ENCODE results near the gene FNDC11. TPM values are rescaled to one million over a fixed set of nuclear protein-coding genes. Genes with fewer than 3 reads are reported as not detected.
"Not testable (repeated sequence)": the region's sequence is repeated elsewhere in the genome, so short reads cannot be mapped to it uniquely, and the experiment has no call there.

Gene FNDC11
- polyA plus RNA-seq, 6 donors from 2014 or later = 0.08 to 5.2 (median 1.8) TPM

- Mint-ChIP-seq H3K4me1 (peaks cover 6 to 12% (median 7%) of the 10 kb centered on the region in 3 donors), H3K9me3 (no peaks in the 10 kb centered on the region), H3K36me3 (peaks cover 5 to 7% of the 10 kb centered on the region in 2 donors), H3K27me3 (no peaks in the 10 kb centered on the region), H3K27ac (no peak overlapping the region), H3K4me3 (no peak overlapping the region)
- no peak for ATAC-seq (ENCODE audit: low read depth in 2 of 2)
- no peak for DNase-seq
These were observed 38.7 kb downstream of the FNDC11 start for GRCh38 chr20:63592661-63593060.

GRCh38 chr20:63594043-63594561 lies 40.1 kb downstream of the FNDC11 start:
- Mint-ChIP-seq H3K36me3 (peaks cover 5 to 7% of the 10 kb centered on the region in 2 donors), H3K4me1 (peaks cover 0 to 4% (median 0%) of the 10 kb centered on the region in 3 donors), H3K27me3 (no peaks in the 10 kb centered on the region), H3K27ac (peak overlapping the region in 1 of 6 donors; percentile 73), H3K4me3 (no peak overlapping the region), H3K9me3 (no peaks in the 10 kb centered on the region)
- DNase-seq (no peak), ATAC-seq (ENCODE audit: low read depth in 2 of 2) (no peak)

GRCh38 chr20:63595416-63596127 lies 41.6 kb downstream of the FNDC11 start:
- no peaks in the 10 kb centered on the region for H3K27me3 Mint-ChIP-seq
- no peaks in the 10 kb centered on the region for H3K9me3 Mint-ChIP-seq
- DNase-seq (no peak), ATAC-seq (ENCODE audit: low read depth in 2 of 2) (no peak)
- H3K27ac Mint-ChIP-seq = no peak overlapping the region
- H3K4me3 Mint-ChIP-seq = no peak overlapping the region
- peaks cover 3 to 6% (median 5%) of the 10 kb centered on the region in 3 donors for H3K4me1 Mint-ChIP-seq
- H3K36me3 Mint-ChIP-seq = peaks cover 10 to 14% of the 10 kb centered on the region in 2 donors

DNA sequence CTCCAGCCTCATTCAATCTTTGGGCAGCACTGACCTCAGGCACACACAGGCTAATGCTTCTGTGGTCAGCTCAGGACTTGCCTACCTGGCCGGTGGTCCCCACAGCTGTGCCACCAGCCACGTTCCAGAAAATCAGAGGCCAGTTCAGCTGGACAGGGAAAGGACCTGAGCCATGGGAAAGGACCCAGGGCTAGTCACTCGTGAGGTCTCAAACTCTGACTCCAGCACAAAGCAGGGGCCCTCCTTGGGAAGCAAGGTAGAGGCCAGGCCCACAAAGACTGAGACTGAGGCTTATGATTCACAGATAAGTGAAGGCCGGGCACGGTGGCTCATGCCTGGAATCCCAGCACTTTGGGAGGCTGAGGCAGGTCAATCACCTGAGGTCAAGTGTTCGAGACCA lies 42.5 kb downstream of the FNDC11 start:
- ATAC-seq (ENCODE audit: low read depth in 2 of 2) = no peak
- H3K36me3 Mint-ChIP-seq = peaks cover 5 to 14% of the 10 kb centered on the region in 2 donors
- no peak for DNase-seq
- H3K4me1 Mint-ChIP-seq = peaks cover 3 to 6% (median 5%) of the 10 kb centered on the region in 3 donors
- no peaks in the 10 kb centered on the region for H3K27me3 Mint-ChIP-seq
- H3K4me3 Mint-ChIP-seq = no peak overlapping the region
- H3K9me3 Mint-ChIP-seq = no peaks in the 10 kb centered on the region
- H3K27ac Mint-ChIP-seq = no peak overlapping the region

- Mint-ChIP-seq H3K27me3 (no peaks in the 10 kb centered on the region), H3K9me3 (no peaks in the 10 kb centered on the region), H3K36me3 (peaks cover 5 to 20% of the 10 kb centered on the region in 2 donors), H3K4me3 (peak overlapping the region in 2 of 8 donors; percentile 40 to 56), H3K4me1 (peaks cover 9 to 11% (median 10%) of the 10 kb centered on the region in 3 donors), H3K27ac (peak overlapping the region in 2 of 6 donors; percentile 42 to 47)
- no peak for ATAC-seq (ENCODE audit: low read depth in 2 of 2)
- DNase-seq = no peak
These were observed 43.9 kb downstream of the FNDC11 start for GRCh38 chr20:63597651-63598478.

DNA sequence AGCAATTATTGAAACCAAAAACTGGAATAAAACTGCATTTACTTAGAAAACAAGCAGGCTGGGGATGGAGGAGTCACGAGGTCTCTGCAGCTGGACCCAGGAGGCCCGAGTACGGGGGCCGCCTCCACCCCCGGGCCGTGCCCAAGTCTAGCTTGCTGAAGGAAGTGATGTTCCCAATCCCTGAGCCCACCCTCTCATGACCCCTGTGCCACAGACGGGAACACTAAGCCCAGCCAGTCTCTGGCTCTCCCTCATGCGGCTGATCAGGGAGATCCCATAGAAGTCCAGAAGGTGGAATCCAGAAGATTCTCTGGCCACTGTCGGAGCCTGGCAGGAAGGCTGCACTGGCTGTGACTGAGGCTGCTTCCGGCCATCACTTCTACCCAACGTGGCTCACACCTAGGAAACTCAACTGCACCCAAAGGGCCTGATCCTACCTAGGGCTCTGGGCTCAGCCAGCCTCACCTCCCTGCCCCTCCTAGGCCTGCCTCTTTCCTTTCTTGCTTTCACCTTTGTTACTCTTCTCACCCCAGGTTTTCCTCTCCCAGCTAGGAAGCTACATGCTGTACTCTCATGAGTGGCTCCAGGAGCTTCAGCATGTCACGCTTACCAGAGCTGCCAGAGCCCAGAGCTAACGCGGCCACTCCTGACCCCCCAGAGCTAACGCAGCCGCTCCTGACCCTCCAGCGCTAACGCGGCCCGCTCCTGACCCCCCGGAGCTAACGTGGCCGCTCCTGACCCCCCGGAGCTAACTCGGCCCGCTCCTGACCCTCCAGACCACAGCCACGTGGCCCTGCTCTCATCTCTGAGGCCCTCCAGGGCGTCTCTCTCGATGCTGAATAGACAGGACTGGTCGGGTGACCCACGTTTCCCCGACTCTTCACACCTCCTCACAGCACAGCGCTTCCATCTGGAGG lies 44.8 kb downstream of the FNDC11 start:
- Mint-ChIP-seq H3K27me3 (no peaks in the 10 kb centered on the region), H3K4me3 (peak overlapping the region in 1 of 8 donors; percentile 40), H3K4me1 (peaks cover 10 to 14% (median 12%) of the 10 kb centered on the region in 3 donors), H3K27ac (peak overlapping the region in 2 of 6 donors; percentile 27 to 82), H3K36me3 (peaks cover 5 to 16% of the 10 kb centered on the region in 2 donors), H3K9me3 (no peaks in the 10 kb centered on the region)
- no peak for ATAC-seq (ENCODE audit: low read depth in 2 of 2)
- DNase-seq = no peak

DNA sequence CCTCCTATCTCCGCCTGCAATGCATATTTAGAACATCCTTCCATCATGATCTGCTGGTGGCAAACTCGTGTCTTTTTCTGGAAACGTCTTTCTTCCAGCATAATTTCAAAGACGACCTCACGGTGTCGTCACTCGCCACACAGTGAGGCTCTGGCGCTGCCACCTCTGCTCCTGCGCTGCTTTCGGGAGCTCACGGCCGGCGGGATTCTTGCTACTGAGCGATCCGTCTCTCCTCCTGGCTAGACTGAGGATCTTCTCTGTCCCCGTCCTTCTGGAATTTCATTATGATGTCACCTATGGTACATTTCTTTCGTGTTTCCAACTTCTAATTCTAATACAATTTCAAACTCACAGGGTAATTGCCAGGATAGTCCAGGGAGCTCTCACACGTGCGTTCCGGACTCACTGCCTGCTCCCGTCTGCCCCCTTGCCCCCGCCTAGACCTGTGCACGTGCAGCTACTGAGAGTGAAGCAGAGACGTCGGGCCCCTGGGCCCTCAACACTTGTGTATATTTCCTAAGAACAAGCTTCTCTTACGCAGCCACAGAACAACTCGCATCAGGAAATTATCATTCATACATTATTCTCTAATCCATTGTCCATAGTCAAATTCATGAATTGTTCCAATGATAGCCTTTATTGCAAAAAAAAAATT lies 45.6 kb downstream of the FNDC11 start:
- Mint-ChIP-seq H3K4me1 (peaks cover 10 to 14% (median 12%) of the 10 kb centered on the region in 3 donors), H3K27me3 (no peaks in the 10 kb centered on the region), H3K4me3 (peak overlapping the region in 1 of 8 donors; percentile 48), H3K36me3 (peaks cover 5 to 16% of the 10 kb centered on the region in 2 donors), H3K9me3 (no peaks in the 10 kb centered on the region), H3K27ac (peak overlapping the region in 2 of 6 donors; percentile 27 to 82)
- no peak for DNase-seq
- ATAC-seq (ENCODE audit: low read depth in 2 of 2) = no peak

- peaks cover 5 to 16% of the 10 kb centered on the region in 2 donors for H3K36me3 Mint-ChIP-seq
- DNase-seq = not testable (repeated sequence)
- peak overlapping the region in 1 of 6 donors; percentile 65 for H3K27ac Mint-ChIP-seq
These were observed 47.7 kb downstream of the FNDC11 start for GRCh38 chr20:63601679-63602078.

DNA sequence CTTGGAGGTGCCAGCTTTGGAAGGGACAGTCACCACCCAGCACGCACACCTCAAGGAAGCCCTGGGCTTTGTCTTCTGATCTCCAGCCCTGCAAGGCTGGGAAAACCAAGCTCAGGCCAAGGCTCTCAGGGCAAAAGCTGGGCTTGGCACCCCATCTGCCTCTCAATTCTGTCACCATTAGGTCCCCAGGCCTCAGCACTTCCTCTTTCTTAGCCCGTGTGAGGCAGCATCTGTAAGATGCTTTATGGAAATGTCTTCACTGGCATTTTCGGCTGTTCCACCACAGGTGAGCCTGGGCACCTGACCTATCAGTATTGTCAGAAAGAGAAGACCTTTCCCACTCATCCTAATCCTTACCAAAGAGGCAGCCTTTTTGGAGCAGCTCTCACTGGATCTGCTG lies 48.4 kb downstream of the FNDC11 start:
- H3K9me3 Mint-ChIP-seq = no peaks in the 10 kb centered on the region

More at GRCh38 chr20:63601679-63602078, 47.7 kb downstream of the FNDC11 start:
- not testable (repeated sequence) for H3K9me3 Mint-ChIP-seq; H3K4me3 Mint-ChIP-seq; H3K27me3 Mint-ChIP-seq; ATAC-seq (ENCODE audit: low read depth in 2 of 2)
- H3K4me1 Mint-ChIP-seq = peaks cover 14 to 17% (median 16%) of the 10 kb centered on the region in 3 donors

More for the DNA sequence above, 48.4 kb downstream of the FNDC11 start:
- ATAC-seq (ENCODE audit: low read depth in 2 of 2) (peak; percentile 55 to 58), DNase-seq (no peak)
- peaks cover 5 to 16% of the 10 kb centered on the region in 2 donors for H3K36me3 Mint-ChIP-seq
- H3K4me3 Mint-ChIP-seq = peak overlapping the region in 1 of 8 donors; percentile 53
- H3K4me1 Mint-ChIP-seq = peaks cover 14 to 21% (median 20%) of the 10 kb centered on the region in 3 donors
- peak overlapping the region in 3 of 6 donors; percentile 13 to 69 (median 27) for H3K27ac Mint-ChIP-seq
- H3K27me3 Mint-ChIP-seq = no peaks in the 10 kb centered on the region

Other genes with a start within 250 kb of the FNDC11 start
- gene CHRNA4, start 192.8 kb upstream of the FNDC11 start, polyA plus RNA-seq (ENCODE audit: low read depth in 6 of 6) = not detected
- gene KCNQ2, start 81.5 kb upstream of the FNDC11 start, polyA plus RNA-seq (ENCODE audit: low read depth in 6 of 6) = 1 to 10 TPM in 1 of 6 donors, under 1 TPM in 1, not detected in 4; 0.54 to 1.1 TPM
- gene EEF1A2, start 55.1 kb upstream of the FNDC11 start, polyA plus RNA-seq (ENCODE audit: low read depth in 6 of 6) = 1 to 10 TPM in 1 of 6 donors, under 1 TPM in 3, not detected in 2; 0.12 to 1.4 (median 0.28) TPM
- 100 to 1,000 TPM in 1 of 6 donors, 10 to 100 TPM in 5; 40.2 to 132 (median 67.5) TPM for gene PPDPF, start 33.4 kb upstream of the FNDC11 start, polyA plus RNA-seq (ENCODE audit: low read depth in 6 of 6)
- 1 to 10 TPM in 1 of 6 donors, under 1 TPM in 5; 0.10 to 1.3 (median 0.51) TPM for gene PTK6, start 16.8 kb upstream of the FNDC11 start, polyA plus RNA-seq (ENCODE audit: low read depth in 6 of 6)
- gene SRMS, start 6.4 kb upstream of the FNDC11 start, polyA plus RNA-seq (ENCODE audit: low read depth in 6 of 6) = not detected
- gene HELZ2, start 20.1 kb downstream of the FNDC11 start, polyA plus RNA-seq (ENCODE audit: low read depth in 6 of 6) = 10 to 100 TPM in 3 of 6 donors, 1 to 10 TPM in 3; 2.5 to 11.6 (median 9.3) TPM
- gene GMEB2, start 72.9 kb downstream of the FNDC11 start, polyA plus RNA-seq (ENCODE audit: low read depth in 6 of 6) = 10 to 100 TPM in 1 of 6 donors, 1 to 10 TPM in 5; 3.1 to 16.0 (median 8.6) TPM
- 1 to 10 TPM; 1.2 to 4.2 (median 2.5) TPM for gene STMN3, start 99.3 kb downstream of the FNDC11 start, polyA plus RNA-seq (ENCODE audit: low read depth in 6 of 6)
- 1 to 10 TPM in 5 of 6 donors, not detected in 1; 1.5 to 6.5 (median 3.0) TPM for gene RTEL1, start 104.2 kb downstream of the FNDC11 start, polyA plus RNA-seq (ENCODE audit: low read depth in 6 of 6)
- not detected for gene TNFRSF6B, start 142.5 kb downstream of the FNDC11 start, polyA plus RNA-seq (ENCODE audit: low read depth in 6 of 6)
- gene ARFRP1, start 153.8 kb downstream of the FNDC11 start, polyA plus RNA-seq (ENCODE audit: low read depth in 6 of 6) = 10 to 100 TPM; 35.6 to 62.9 (median 45.8) TPM
- 10 to 100 TPM; 25.5 to 58.2 (median 28.1) TPM for gene ZGPAT, start 153.9 kb downstream of the FNDC11 start, polyA plus RNA-seq (ENCODE audit: low read depth in 6 of 6)
- 10 to 100 TPM in 1 of 6 donors, 1 to 10 TPM in 5; 4.9 to 19.0 (median 8.8) TPM for gene LIME1, start 182.5 kb downstream of the FNDC11 start, polyA plus RNA-seq (ENCODE audit: low read depth in 6 of 6)
- gene SLC2A4RG, start 185.6 kb downstream of the FNDC11 start, polyA plus RNA-seq (ENCODE audit: low read depth in 6 of 6) = 1 to 10 TPM in 3 of 6 donors, under 1 TPM in 2, not detected in 1; 0.36 to 1.4 (median 1.3) TPM